WTC11 (cell line): ENCODE data around the gene STK39.

Source experiments
- CREB1 ChIP-seq: sonication (generic); formaldehyde crosslinking; IDR thresholded peaks from 2 replicates; pipeline ENCODE4 v1.8.0; 2023; ENCODE audit warnings: mild to moderate bottlenecking, missing genetic modification reagents
- ELF4 ChIP-seq: sonication (generic); formaldehyde crosslinking; IDR thresholded peaks from 2 replicates; pipeline ENCODE4 v1.8.1; 2022; ENCODE audit warnings: low read depth, mild to moderate bottlenecking, moderate library complexity, missing genetic modification reagents
- ESRRA ChIP-seq: sonication (generic); formaldehyde crosslinking; IDR thresholded peaks from 2 replicates; pipeline ENCODE4 v1.8.1; 2022; ENCODE audit warnings: mild to moderate bottlenecking, missing genetic modification reagents, borderline replicate concordance
- TEAD1 ChIP-seq: sonication (generic); formaldehyde crosslinking; IDR thresholded peaks from 2 replicates; pipeline ENCODE4 v1.8.0; 2022; ENCODE audit warnings: mild to moderate bottlenecking, missing genetic modification reagents
- TEAD4 ChIP-seq: sonication (generic); formaldehyde crosslinking; IDR thresholded peaks from 2 replicates; pipeline ENCODE4 v1.8.0; 2022; ENCODE audit warnings: mild to moderate bottlenecking, missing genetic modification reagents
- ZNF423 ChIP-seq: fragments of 250-450 bp; sonication (Bioruptor Pico); IDR thresholded peaks from 2 replicates; pipeline ENCODE4 v2.1.2; 2022; ENCODE audit warnings: mild to moderate bottlenecking, moderate library complexity
- TF ChIP-seq, protein P1 (sequence below): sonication (generic); formaldehyde crosslinking; conservative IDR thresholded peaks from 2 replicates; pipeline ENCODE4 v1.8.1; 2023; ENCODE audit warnings: mild to moderate bottlenecking, low read depth, missing genetic modification reagents, moderate library complexity
- TF ChIP-seq, protein P2 (sequence below): sonication (generic); formaldehyde crosslinking; IDR thresholded peaks from 2 replicates; pipeline ENCODE4 v1.8.1; 2023; ENCODE audit warnings: mild to moderate bottlenecking, missing genetic modification reagents, moderate library complexity
- TF ChIP-seq, protein P3 (sequence below): fragments of 200-600 bp; IDR thresholded peaks from 2 replicates; pipeline ENCODE4 v1.8.0; 2022; ENCODE audit warnings: antibody characterized with exemption
- TF ChIP-seq, protein P4 (sequence below): sonication (generic); formaldehyde crosslinking; conservative IDR thresholded peaks from 2 replicates; pipeline ENCODE4 v1.8.1; 2022; ENCODE audit warnings: mild to moderate bottlenecking, missing genetic modification reagents
- TF ChIP-seq, protein P5 (sequence below): sonication (generic); formaldehyde crosslinking; IDR thresholded peaks from 2 replicates; pipeline ENCODE4 v1.8.1; 2022; ENCODE audit warnings: low read depth, missing genetic modification reagents, borderline replicate concordance
- TF ChIP-seq, protein P6 (sequence below): sonication (generic); formaldehyde crosslinking; IDR thresholded peaks from 2 replicates; pipeline ENCODE4 v1.8.0; 2022; ENCODE audit warnings: mild to moderate bottlenecking, missing genetic modification reagents
- TF ChIP-seq, protein P7 (sequence below): sonication (generic); formaldehyde crosslinking; IDR thresholded peaks from 2 replicates; pipeline ENCODE4 v1.8.0; 2022; ENCODE audit warnings: mild to moderate bottlenecking, missing genetic modification reagents

DNA sequence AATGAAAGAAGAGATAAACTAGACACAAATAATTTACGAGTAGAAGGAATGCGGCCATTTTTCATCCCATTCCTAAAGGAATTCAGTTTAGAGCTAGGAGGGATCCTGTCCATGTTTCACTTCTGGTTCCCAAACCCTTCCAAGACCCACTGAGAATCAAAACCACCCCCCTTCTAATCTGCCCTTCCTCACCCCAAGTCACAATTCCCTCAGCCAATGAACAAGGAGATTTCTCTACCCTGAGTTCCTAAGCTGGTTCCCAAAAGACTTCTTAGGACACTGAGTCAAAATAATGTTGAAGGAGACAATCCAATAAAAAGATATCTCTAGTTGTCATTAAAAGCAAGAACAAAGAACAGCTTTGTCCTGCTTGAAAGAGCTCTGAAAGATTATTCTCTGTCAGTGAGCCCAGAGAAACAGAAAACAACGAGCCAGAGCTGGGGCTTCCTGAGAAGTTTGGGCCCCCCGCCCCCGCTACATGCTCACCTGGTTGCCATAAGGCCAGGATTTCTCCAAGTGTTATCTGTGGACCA lies 45.7 kb downstream of the STK39 start:
- TF ChIP-seq, protein P1, sequence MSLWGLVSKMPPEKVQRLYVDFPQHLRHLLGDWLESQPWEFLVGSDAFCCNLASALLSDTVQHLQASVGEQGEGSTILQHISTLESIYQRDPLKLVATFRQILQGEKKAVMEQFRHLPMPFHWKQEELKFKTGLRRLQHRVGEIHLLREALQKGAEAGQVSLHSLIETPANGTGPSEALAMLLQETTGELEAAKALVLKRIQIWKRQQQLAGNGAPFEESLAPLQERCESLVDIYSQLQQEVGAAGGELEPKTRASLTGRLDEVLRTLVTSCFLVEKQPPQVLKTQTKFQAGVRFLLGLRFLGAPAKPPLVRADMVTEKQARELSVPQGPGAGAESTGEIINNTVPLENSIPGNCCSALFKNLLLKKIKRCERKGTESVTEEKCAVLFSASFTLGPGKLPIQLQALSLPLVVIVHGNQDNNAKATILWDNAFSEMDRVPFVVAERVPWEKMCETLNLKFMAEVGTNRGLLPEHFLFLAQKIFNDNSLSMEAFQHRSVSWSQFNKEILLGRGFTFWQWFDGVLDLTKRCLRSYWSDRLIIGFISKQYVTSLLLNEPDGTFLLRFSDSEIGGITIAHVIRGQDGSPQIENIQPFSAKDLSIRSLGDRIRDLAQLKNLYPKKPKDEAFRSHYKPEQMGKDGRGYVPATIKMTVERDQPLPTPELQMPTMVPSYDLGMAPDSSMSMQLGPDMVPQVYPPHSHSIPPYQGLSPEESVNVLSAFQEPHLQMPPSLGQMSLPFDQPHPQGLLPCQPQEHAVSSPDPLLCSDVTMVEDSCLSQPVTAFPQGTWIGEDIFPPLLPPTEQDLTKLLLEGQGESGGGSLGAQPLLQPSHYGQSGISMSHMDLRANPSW: no peak
- TF ChIP-seq, protein P2, sequence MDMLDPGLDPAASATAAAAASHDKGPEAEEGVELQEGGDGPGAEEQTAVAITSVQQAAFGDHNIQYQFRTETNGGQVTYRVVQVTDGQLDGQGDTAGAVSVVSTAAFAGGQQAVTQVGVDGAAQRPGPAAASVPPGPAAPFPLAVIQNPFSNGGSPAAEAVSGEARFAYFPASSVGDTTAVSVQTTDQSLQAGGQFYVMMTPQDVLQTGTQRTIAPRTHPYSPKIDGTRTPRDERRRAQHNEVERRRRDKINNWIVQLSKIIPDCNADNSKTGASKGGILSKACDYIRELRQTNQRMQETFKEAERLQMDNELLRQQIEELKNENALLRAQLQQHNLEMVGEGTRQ (CRISPR knock-in tag): no peak
- TF ChIP-seq, protein P3, sequence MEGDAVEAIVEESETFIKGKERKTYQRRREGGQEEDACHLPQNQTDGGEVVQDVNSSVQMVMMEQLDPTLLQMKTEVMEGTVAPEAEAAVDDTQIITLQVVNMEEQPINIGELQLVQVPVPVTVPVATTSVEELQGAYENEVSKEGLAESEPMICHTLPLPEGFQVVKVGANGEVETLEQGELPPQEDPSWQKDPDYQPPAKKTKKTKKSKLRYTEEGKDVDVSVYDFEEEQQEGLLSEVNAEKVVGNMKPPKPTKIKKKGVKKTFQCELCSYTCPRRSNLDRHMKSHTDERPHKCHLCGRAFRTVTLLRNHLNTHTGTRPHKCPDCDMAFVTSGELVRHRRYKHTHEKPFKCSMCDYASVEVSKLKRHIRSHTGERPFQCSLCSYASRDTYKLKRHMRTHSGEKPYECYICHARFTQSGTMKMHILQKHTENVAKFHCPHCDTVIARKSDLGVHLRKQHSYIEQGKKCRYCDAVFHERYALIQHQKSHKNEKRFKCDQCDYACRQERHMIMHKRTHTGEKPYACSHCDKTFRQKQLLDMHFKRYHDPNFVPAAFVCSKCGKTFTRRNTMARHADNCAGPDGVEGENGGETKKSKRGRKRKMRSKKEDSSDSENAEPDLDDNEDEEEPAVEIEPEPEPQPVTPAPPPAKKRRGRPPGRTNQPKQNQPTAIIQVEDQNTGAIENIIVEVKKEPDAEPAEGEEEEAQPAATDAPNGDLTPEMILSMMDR: no peak
- TF ChIP-seq, protein P4, sequence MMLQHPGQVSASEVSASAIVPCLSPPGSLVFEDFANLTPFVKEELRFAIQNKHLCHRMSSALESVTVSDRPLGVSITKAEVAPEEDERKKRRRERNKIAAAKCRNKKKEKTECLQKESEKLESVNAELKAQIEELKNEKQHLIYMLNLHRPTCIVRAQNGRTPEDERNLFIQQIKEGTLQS (CRISPR knock-in tag): no peak
- TF ChIP-seq ZNF423 (CRISPR knock-in tag) (no peak), TEAD4 (CRISPR knock-in tag) (no peak), CREB1 (no peak), TEAD1 (CRISPR knock-in tag) (no peak), ESRRA (CRISPR knock-in tag) (no peak), ELF4 (CRISPR knock-in tag) (no peak)
- TF ChIP-seq, protein P5, sequence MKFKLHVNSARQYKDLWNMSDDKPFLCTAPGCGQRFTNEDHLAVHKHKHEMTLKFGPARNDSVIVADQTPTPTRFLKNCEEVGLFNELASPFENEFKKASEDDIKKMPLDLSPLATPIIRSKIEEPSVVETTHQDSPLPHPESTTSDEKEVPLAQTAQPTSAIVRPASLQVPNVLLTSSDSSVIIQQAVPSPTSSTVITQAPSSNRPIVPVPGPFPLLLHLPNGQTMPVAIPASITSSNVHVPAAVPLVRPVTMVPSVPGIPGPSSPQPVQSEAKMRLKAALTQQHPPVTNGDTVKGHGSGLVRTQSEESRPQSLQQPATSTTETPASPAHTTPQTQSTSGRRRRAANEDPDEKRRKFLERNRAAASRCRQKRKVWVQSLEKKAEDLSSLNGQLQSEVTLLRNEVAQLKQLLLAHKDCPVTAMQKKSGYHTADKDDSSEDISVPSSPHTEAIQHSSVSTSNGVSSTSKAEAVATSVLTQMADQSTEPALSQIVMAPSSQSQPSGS (CRISPR knock-in tag): no peak
- TF ChIP-seq, protein P6, sequence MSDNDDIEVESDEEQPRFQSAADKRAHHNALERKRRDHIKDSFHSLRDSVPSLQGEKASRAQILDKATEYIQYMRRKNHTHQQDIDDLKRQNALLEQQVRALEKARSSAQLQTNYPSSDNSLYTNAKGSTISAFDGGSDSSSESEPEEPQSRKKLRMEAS (CRISPR knock-in tag): no peak
- TF ChIP-seq, protein P7, sequence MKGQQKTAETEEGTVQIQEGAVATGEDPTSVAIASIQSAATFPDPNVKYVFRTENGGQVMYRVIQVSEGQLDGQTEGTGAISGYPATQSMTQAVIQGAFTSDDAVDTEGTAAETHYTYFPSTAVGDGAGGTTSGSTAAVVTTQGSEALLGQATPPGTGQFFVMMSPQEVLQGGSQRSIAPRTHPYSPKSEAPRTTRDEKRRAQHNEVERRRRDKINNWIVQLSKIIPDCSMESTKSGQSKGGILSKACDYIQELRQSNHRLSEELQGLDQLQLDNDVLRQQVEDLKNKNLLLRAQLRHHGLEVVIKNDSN (CRISPR knock-in tag): no peak
